ENCODE measurements around the gene SMC1B. TPM values are rescaled to one million over a fixed set of nuclear protein-coding genes. Genes with fewer than 3 reads are reported as not detected.

The SMC1B gene
- total and polyA plus RNA-seq, 5 donors, result not detected

DNA sequence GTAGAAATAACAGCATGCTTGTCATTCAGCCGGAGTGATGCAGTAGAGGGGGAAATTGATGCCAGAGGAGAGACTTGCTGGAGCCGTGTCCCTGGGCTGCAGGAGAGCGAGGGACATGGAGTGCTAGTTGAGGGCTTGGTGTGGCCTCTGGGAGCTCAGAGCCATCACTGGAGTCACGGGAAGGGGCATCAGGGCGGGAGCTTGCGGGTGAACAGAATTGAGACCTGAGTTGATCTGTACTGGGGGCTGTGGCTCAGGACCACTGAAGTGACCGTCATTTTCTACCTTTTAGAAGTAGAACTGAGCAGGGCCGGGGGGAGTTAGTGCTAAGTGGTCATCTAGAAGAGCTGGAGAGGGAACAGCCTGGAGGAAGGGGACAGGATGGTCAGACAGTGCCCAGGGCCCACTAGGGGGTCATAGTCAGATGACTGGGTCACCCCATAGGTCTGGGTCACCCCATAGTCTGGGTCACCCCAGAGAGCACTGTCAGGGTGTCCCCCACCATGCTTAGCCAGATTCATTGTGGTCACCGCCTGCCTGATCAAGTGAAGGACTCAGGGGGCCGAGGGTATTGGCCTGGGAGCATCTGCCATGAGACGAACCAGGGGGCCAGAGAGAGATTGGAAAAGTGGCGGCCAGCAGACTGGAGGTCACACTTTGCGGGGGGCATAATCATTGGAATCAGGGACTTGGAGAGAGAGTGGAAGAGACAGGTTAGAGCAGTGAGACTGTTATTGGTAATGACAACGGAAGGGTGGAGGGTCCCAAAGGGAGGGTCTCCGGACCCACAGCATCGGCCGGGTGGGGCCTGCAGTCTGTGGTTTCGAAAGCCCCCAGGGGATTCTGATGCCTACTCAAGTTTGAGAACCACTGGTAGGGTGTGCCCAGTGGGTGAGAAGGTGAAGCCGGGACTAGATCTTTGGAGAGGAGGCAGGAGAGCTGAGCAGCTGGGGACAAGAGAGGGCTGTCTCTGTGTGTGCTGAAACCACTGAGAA lies 15.3 kb upstream of the SMC1B start:
- Histone ChIP-seq H3K9me3 (ENCODE audit: control insufficient read depth, low read length) (no peaks in the 10 kb centered on the region), H3K27me3 (ENCODE audit: control insufficient read depth, insufficient read depth) (no peaks in the 10 kb centered on the region), H3K4me3 (ENCODE audit: low read length) (no peak overlapping the region), H3K27ac (ENCODE audit: low read length) (no peak overlapping the region), H3K4me1 (ENCODE audit: control insufficient read depth, insufficient read depth, low read length) (no peaks in the 10 kb centered on the region)
- intact Hi-C loops (cut with DNase I), result no loop called here
- DNase-seq (no peak), ATAC-seq (no peak)
- WGBS, result 89% methylated on average over 19 of the region's 19 CpGs

DNA sequence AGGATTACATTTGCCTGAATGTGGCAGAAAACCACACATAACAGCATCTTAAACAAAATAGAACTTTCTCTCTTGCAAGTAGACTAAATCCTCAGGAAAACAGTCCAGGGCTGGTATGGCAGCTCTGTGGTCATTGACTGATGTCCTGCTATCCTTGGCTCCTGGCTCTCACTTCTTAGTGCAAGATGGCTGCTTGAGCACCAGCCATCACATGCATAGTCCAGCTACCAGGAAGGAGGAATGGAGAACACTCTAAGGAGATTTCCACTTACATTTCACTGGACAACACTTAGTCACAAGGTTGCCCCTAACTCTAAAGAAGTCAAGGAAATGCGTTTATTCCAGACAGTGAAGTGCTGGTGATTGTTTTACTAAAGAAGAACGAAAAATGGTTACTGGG lies 13.7 kb upstream of the SMC1B start:
- 71% methylated on average over 2 of the region's 2 CpGs for WGBS
- no peak for DNase-seq
- Histone ChIP-seq H3K9me3 (ENCODE audit: control insufficient read depth, low read length) (no peaks in the 10 kb centered on the region), H3K27me3 (ENCODE audit: control insufficient read depth, insufficient read depth) (no peaks in the 10 kb centered on the region), H3K27ac (ENCODE audit: low read length) (no peak overlapping the region), H3K4me1 (ENCODE audit: control insufficient read depth, insufficient read depth, low read length) (no peaks in the 10 kb centered on the region), H3K4me3 (ENCODE audit: low read length) (no peak overlapping the region)
- intact Hi-C loops (cut with DNase I), result no loop called here
- ATAC-seq, result no peak

DNA sequence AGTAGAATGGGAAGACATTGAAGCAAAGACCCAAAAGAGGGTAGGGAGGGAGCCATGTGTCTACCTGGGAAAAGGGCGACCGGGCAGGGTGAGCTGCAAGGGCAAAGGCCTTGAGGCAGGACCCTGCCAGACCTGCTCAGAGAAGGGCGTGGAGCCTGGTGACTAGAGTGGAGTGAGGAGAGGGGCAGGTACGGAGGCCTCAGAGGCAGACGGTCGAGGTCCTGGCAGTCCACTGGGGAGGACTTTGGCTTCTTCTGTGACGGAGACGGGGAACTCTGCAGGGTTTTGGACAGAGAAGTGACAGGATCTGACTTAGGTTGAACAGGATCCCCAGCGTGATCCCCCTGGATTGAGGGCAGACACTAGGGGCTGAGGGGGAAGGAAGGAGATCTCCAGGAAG lies 13.0 kb upstream of the SMC1B start:
- DNase-seq, result no peak
- H3K4me3 ChIP-seq (ENCODE audit: low read length), result no peak overlapping the region
- H3K27me3 ChIP-seq (ENCODE audit: control insufficient read depth, insufficient read depth), result no peaks in the 10 kb centered on the region
- 97% methylated on average over 9 of the region's 9 CpGs for WGBS
- intact Hi-C loops (cut with DNase I), result no loop called here
- no peaks in the 10 kb centered on the region for H3K4me1 ChIP-seq (ENCODE audit: control insufficient read depth, insufficient read depth, low read length)
- no peak overlapping the region for H3K27ac ChIP-seq (ENCODE audit: low read length)
- ATAC-seq, result no peak
- no peaks in the 10 kb centered on the region for H3K9me3 ChIP-seq (ENCODE audit: control insufficient read depth, low read length)

DNA sequence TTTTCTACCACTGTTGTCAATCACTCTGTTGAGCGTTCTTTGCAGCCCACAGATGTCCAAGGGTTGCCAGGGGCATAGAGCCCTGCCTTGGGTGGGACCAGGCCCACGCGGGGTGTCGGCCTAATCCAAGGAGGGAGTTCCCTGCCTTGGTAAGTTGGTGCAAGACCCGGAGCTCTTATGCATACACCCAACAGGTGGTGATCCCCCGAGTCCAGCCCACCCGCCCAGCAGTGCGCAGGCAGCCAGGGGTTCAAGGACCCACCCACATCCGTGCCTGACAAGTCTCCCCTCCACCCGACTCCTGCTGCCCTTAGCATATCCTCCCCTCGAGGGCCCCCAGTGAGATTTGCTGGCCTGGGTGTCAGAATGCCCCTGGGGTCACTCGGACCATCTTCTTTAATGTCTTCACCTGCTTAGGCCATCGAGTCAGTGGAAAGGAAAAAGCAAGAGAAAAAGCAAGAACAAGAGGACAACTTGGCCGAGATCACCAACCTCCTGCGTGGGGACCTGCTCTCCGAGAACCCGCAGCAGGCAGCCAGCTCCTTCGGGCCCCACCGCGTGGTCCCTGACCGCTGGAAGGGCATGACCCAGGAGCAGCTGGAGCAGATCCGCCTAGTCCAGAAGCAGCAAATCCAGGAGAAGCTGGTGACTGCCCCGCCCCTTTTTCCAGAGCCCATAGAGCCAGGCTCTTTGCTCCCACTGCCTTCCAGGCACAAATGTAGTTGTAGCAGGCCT lies 12.3 kb upstream of the SMC1B start:
- intact Hi-C loops (cut with DNase I), result no loop called here
- Histone ChIP-seq H3K9me3 (ENCODE audit: control insufficient read depth, low read length) (no peaks in the 10 kb centered on the region), H3K27me3 (ENCODE audit: control insufficient read depth, insufficient read depth) (no peaks in the 10 kb centered on the region), H3K4me1 (ENCODE audit: control insufficient read depth, insufficient read depth, low read length) (no peaks in the 10 kb centered on the region), H3K27ac (ENCODE audit: low read length) (no peak overlapping the region), H3K4me3 (ENCODE audit: low read length) (no peak overlapping the region)
- DNase-seq (no peak), ATAC-seq (no peak)
- WGBS, result 92% methylated on average over 23 of the region's 23 CpGs

DNA sequence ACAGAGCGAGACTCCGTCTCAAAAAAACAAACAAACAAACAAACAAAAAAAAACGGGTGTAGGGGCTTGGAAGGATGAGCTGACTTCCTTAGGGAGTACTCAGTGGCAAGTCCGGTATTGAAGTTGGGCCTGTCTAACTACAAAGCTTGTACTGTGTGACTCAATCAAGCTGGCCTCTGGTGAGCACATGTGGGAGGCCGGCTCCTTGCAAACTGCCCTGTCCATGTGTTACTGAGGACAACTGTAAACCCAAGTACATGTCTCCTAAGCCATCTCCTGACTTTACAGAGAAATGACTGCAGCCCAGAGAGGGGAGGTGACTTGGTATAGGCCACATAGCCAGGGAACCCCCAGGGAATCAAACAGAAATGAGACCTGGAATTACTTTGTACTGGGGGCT lies 11.7 kb upstream of the SMC1B start:
- 74% methylated on average over 5 of the region's 5 CpGs for WGBS
- H3K27ac ChIP-seq (ENCODE audit: low read length), result no peak overlapping the region
- DNase-seq, result no peak
- no peaks in the 10 kb centered on the region for H3K27me3 ChIP-seq (ENCODE audit: control insufficient read depth, insufficient read depth)
- H3K4me1 ChIP-seq (ENCODE audit: control insufficient read depth, insufficient read depth, low read length), result no peaks in the 10 kb centered on the region
- ATAC-seq, result no peak
- intact Hi-C loops (cut with DNase I), result no loop called here
- no peak overlapping the region for H3K4me3 ChIP-seq (ENCODE audit: low read length)
- no peaks in the 10 kb centered on the region for H3K9me3 ChIP-seq (ENCODE audit: control insufficient read depth, low read length)

DNA sequence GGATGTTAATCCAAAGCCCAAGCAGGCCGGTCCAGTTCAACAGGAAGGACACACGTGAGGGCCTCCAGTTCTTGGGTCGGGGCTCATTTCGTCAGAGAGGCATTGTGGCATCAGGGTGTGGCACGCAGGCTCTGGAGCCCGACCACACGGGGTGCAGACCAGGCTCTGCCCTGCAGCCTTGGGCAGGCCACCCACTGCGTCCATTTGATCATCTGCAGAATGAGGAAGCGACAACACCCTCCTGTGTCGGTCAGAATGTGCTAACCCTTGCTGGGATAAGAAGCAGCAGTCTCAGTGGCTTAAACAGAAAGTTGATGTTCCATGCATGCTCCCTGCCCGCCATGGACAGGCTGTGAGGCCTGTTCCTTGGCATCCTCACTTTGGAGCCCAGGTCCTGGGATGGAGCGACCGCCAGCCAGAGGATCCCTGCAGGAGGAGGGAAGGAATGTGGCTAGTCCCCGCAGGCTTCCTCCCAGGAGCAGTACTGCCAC lies 10.9 kb upstream of the SMC1B start:
- intact Hi-C loops (cut with DNase I), result no loop called here
- peak; percentile 43 to 54 for ATAC-seq
- DNase-seq, result peak in 2 of 3 donors; percentile 70 to 76
- Histone ChIP-seq H3K27me3 (ENCODE audit: control insufficient read depth, insufficient read depth) (no peaks in the 10 kb centered on the region), H3K4me1 (ENCODE audit: control insufficient read depth, insufficient read depth, low read length) (no peaks in the 10 kb centered on the region), H3K27ac (ENCODE audit: low read length) (no peak overlapping the region), H3K4me3 (ENCODE audit: low read length) (no peak overlapping the region), H3K9me3 (ENCODE audit: control insufficient read depth, low read length) (no peaks in the 10 kb centered on the region)
- 86% methylated on average over 14 of the region's 14 CpGs for WGBS

DNA sequence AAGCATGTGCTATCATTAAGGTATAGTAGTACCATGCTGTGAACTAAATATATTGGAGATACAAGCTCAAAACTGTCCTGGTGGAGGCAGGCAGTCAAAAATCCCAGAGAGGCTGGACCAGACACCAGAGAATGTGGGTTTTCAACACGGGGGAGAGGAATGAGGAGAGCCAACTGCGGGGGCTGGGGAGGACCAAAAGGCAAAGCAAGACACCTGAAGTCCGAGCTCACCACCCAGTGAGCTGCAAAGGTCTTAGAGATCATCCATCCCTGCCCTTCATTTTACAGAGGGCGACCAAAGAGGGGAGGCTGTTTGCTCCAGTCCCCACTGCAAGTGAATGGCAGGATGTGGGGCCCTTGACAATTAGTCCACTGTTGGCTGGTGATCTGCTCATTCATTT lies 10.1 kb upstream of the SMC1B start:
- ATAC-seq (no peak), DNase-seq (no peak)
- Histone ChIP-seq H3K27me3 (ENCODE audit: control insufficient read depth, insufficient read depth) (no peaks in the 10 kb centered on the region), H3K27ac (ENCODE audit: low read length) (no peak overlapping the region), H3K4me1 (ENCODE audit: control insufficient read depth, insufficient read depth, low read length) (no peaks in the 10 kb centered on the region), H3K4me3 (ENCODE audit: low read length) (no peak overlapping the region), H3K9me3 (ENCODE audit: control insufficient read depth, low read length) (no peaks in the 10 kb centered on the region)
- 83% methylated on average over 4 of the region's 4 CpGs for WGBS
- intact Hi-C loops (cut with DNase I), result no loop called here

DNA sequence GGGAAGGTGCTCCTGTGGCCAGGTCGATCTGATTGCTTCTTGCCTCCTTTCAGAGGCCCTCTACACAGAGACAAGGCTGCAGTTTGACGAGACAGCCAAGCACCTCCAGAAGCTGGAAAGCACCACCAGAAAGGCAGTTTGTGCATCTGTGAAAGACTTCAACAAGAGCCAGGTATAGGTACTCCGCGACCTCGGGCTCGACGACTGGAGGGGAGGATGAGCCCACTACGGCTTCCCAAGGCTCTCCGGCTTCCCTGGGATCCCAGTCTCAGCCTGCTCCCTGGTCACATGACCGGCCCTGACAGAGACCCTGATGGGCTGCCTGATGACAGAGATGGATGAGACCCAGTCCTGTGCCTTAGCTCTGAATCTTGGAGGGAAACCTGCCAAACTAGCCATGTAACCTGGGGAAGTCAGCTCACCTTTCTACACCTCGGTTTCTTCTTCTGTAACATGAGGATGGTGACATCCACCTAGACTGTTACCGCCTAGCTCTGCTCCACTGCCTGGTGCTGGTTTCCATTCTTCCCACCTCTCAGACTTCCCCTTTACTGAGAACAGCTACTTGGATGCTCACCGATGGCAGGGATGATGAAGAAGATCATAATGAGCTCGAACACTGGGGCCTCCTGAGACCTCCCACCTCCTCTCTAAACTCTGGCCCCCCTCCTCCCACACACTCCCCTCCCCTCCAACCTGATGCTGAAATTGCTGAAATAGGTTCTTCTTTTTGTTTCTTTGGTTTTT lies 9.0 kb upstream of the SMC1B start:
- H3K9me3 ChIP-seq (ENCODE audit: control insufficient read depth, low read length), result no peaks in the 10 kb centered on the region
- no peak overlapping the region for H3K4me3 ChIP-seq (ENCODE audit: low read length)
- no peaks in the 10 kb centered on the region for H3K27me3 ChIP-seq (ENCODE audit: control insufficient read depth, insufficient read depth)
- WGBS, result 90% methylated on average over 14 of the region's 14 CpGs
- intact Hi-C loops (cut with DNase I), result no loop called here
- H3K4me1 ChIP-seq (ENCODE audit: control insufficient read depth, insufficient read depth, low read length), result no peaks in the 10 kb centered on the region
- DNase-seq, result no peak
- H3K27ac ChIP-seq (ENCODE audit: low read length), result no peak overlapping the region
- ATAC-seq, result no peak

DNA sequence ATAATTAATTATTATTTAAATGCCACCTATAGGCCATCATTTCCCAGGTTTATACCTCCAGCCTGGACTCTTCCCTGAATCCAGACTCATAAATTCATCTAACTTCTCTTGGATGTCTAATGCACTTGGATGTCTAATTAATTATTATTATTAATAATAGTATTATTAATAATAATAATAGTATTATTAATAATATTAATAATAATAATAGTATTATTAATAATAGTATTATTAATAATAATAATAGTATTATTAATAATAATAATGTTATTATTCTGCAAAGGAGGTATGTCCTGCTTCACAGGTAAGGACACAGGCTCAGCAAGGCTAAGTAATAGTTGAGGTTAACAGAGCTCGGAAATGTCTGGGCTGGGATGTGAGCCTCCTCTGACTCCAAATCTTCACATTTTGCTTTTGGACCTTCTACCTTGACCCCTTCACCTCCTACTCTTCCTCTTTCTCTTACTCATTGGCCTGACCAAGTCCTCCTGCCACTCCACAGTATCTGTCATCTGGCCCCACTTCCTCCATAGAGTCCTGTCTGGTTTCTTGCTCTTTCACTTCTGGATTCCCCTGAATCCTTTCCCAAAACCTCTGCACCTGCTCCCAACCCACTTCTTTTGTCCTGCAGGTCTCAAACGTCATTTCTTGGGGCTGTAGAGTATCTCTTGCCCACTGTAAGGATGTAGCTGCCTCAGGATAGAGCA lies 8.1 kb upstream of the SMC1B start:
- H3K4me1 ChIP-seq (ENCODE audit: control insufficient read depth, insufficient read depth, low read length), result no peaks in the 10 kb centered on the region
- no peaks in the 10 kb centered on the region for H3K9me3 ChIP-seq (ENCODE audit: control insufficient read depth, low read length)
- H3K4me3 ChIP-seq (ENCODE audit: low read length), result no peak overlapping the region
- intact Hi-C loops (cut with DNase I), result no loop called here
- no peaks in the 10 kb centered on the region for H3K27me3 ChIP-seq (ENCODE audit: control insufficient read depth, insufficient read depth)
- WGBS, result 70% methylated on average over 2 of the region's 2 CpGs
- DNase-seq (no peak), ATAC-seq (no peak)
- H3K27ac ChIP-seq (ENCODE audit: low read length), result no peak overlapping the region

DNA sequence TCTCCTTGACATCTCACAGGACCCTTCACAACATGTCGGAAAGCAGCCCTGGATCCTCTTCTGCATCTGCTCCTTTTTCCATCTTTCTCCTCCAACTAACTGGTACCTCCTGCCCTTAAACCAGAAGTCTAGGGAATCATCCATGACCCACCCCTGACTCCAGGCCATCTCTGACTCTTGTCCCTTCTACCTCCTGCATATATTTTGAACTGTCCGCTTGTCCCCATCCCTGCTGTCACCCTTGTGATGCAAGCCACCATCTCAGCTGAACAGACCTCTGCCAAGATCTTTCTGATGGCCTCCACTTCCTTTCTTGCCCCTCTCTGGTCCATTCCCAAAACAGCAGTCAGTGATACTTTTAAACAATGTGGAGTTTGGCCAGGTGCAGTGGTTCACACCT lies 7.1 kb upstream of the SMC1B start:
- no peak for ATAC-seq
- Histone ChIP-seq H3K27me3 (ENCODE audit: control insufficient read depth, insufficient read depth) (no peaks in the 10 kb centered on the region), H3K9me3 (ENCODE audit: control insufficient read depth, low read length) (no peaks in the 10 kb centered on the region), H3K27ac (ENCODE audit: low read length) (no peak overlapping the region), H3K4me1 (ENCODE audit: control insufficient read depth, insufficient read depth, low read length) (no peaks in the 10 kb centered on the region), H3K4me3 (ENCODE audit: low read length) (no peak overlapping the region)
- intact Hi-C loops (cut with DNase I), result no loop called here
- WGBS, result 98% methylated on average over 2 of the region's 2 CpGs
- DNase-seq, result no peak
